Renal cortex interstitium (tissue), 11 donors: ENCODE results near the gene DHX34. TPM values are rescaled to one million over a fixed set of nuclear protein-coding genes. Genes with fewer than 3 reads are reported as not detected.
"Not testable (repeated sequence)": the region's sequence is repeated elsewhere in the genome, so short reads cannot be mapped to it uniquely, and the experiment has no call there.

Experiments used
- DNase-seq, 11 donors: peaks; one replicate each; pipeline ENCODE4 v3.0.0-alpha.2; 2013; ENCODE audit warnings: low read depth in 9 of 11, low spot score in 4 of 11; ENCODE audit errors: extremely low read depth in 1 of 11
- polyA plus RNA-seq, 3 donors: library from polyadenylated mRNA; unstranded; fragments of 120-200 nt; gene quantifications; one replicate each; pipeline ENCODE4 v1.2.1, GENCODE V29; 2013; ENCODE audit not compliant: insufficient read length in 3 of 3

Gene DHX34
- polyA plus RNA-seq, 3 donors: 10.1 to 18.9 (median 17.8) TPM

GRCh38 chr19:47322058-47322457 is 27.1 kb upstream of the DHX34 start:
- no peak for DNase-seq

- no peak for DNase-seq
Observed at GRCh38 chr19:47323409-47323808, 25.7 kb upstream of the DHX34 start.

GRCh38 chr19:47323872-47324271 is 25.2 kb upstream of the DHX34 start:
- DNase-seq: no peak

GRCh38 chr19:47324502-47324901 is 24.6 kb upstream of the DHX34 start:
- no peak for DNase-seq

GRCh38 chr19:47330466-47330869 is 18.6 kb upstream of the DHX34 start:
- DNase-seq: no peak

- no peak for DNase-seq
Observed at GRCh38 chr19:47331490-47331889, 17.6 kb upstream of the DHX34 start.

- no peak for DNase-seq
Observed at GRCh38 chr19:47331931-47332547, 17.1 kb upstream of the DHX34 start, which contains the start of gene C5AR2. C5AR2 (plus strand) TSS chr19:47332175; CDS start chr19:47340800, 8,625 bp downstream.

GRCh38 chr19:47336765-47337718 is 12.1 kb upstream of the DHX34 start:
- DNase-seq: not testable (repeated sequence)

- no peak for DNase-seq
Observed at GRCh38 chr19:47339196-47339880, 9.8 kb upstream of the DHX34 start.

GRCh38 chr19:47340477-47341208 is 8.5 kb upstream of the DHX34 start:
- DNase-seq: no peak

- no peak for DNase-seq
Observed at GRCh38 chr19:47341734-47342133, 7.4 kb upstream of the DHX34 start.

- no peak for DNase-seq
Observed at GRCh38 chr19:47343194-47343802, 5.8 kb upstream of the DHX34 start.

- DNase-seq: no peak
Observed at GRCh38 chr19:47344425-47344824, 4.7 kb upstream of the DHX34 start.

GRCh38 chr19:47346024-47346423 is 3.1 kb upstream of the DHX34 start:
- not testable (repeated sequence) for DNase-seq

GRCh38 chr19:47350630-47351029 is 1.5 kb downstream of the DHX34 start:
- no peak for DNase-seq

GRCh38 chr19:47351548-47351947 is 2.4 kb downstream of the DHX34 start:
- DNase-seq: no peak

GRCh38 chr19:47352095-47352494 is 3.0 kb downstream of the DHX34 start:
- no peak for DNase-seq

- DNase-seq: no peak
Observed at GRCh38 chr19:47353307-47353712, 4.2 kb downstream of the DHX34 start.

GRCh38 chr19:47356900-47357299 is 7.8 kb downstream of the DHX34 start:
- no peak for DNase-seq
